GM23338 (cell line): ENCODE data around the gene IL16. TPM values are rescaled to one million over a fixed set of nuclear protein-coding genes. Genes with fewer than 3 reads are reported as not detected.

ENCODE experiments used
- ATAC-seq: fragments of 200-7000 bp; cut with Tn5 transposase; 3 replicates; pipeline ENCODE4 v1.9.1; 2020
- DNase-seq: peaks from one replicate; pipeline ENCODE4 v3.0.0-alpha.2; 2015; ENCODE audit warnings: low spot score
- H2AFZ ChIP-seq: fragments of 200-600 bp; sonication (generic); 2 replicates; pipeline ENCODE4 v1.8.0; 2016; ENCODE audit warnings: antibody characterized with exemption, mild to moderate bottlenecking, moderate library complexity
- H3F3A ChIP-seq: fragments of 200-600 bp; sonication (generic); replicated peaks from 2 replicates; pipeline ENCODE4 v1.8.0; 2017; ENCODE audit warnings: antibody characterized with exemption, mixed run types, low read depth
- H3K27ac ChIP-seq: fragments of 200-600 bp; sonication (generic); 2 replicates; pipeline ENCODE4 v1.6.1; 2016; ENCODE audit warnings: low read depth
- H3K27me3 ChIP-seq: fragments of 200-600 bp; sonication (generic); 2 replicates; pipeline ENCODE4 v1.8.0; 2016; ENCODE audit warnings: mild to moderate bottlenecking, mixed run types, moderate library complexity; ENCODE audit not compliant: insufficient read depth
- H3K36me3 ChIP-seq: fragments of 200-600 bp; sonication (generic); 2 replicates; pipeline ENCODE4 v1.8.0; 2016; ENCODE audit warnings: mild to moderate bottlenecking; ENCODE audit not compliant: insufficient read depth
- H3K4me1 ChIP-seq: fragments of 200-600 bp; sonication (generic); 2 replicates; pipeline ENCODE4 v1.8.0; 2016; ENCODE audit warnings: mild to moderate bottlenecking, moderate library complexity; ENCODE audit not compliant: insufficient read depth
- H3K4me2 ChIP-seq: fragments of 200-600 bp; sonication (generic); 2 replicates; pipeline ENCODE4 v1.7.1; 2017; ENCODE audit warnings: mixed run types
- H3K4me3 ChIP-seq: fragments of 200-600 bp; sonication (generic); 2 replicates; pipeline ENCODE4 v1.6.1; 2016; ENCODE audit warnings: mixed run types
- H3K79me2 ChIP-seq: fragments of 200-600 bp; sonication (generic); replicated peaks from 2 replicates; pipeline ENCODE4 v1.8.0; 2017; ENCODE audit warnings: mild to moderate bottlenecking; ENCODE audit not compliant: insufficient read depth
- H3K9me2 ChIP-seq: fragments of 200-600 bp; sonication (generic); 2 replicates; pipeline ENCODE4 v1.8.0; 2017; ENCODE audit not compliant: insufficient read depth
- H4K20me1 ChIP-seq: fragments of 200-600 bp; sonication (generic); replicated peaks from 2 replicates; pipeline ENCODE4 v1.8.0; 2017; ENCODE audit warnings: mild to moderate bottlenecking; ENCODE audit not compliant: insufficient read depth
- H3K27ac Mint-ChIP-seq: 2 replicates; pipeline ENCODE4 v1.8.0; 2020; ENCODE audit warnings: inconsistent platforms, mild to moderate bottlenecking, moderate library complexity, mixed read lengths
- H3K27me3 Mint-ChIP-seq: 3 replicates; pipeline ENCODE4 v1.8.0; 2022; ENCODE audit warnings: low read depth, mild to moderate bottlenecking, moderate library complexity, mixed read lengths, inconsistent platforms; ENCODE audit not compliant: insufficient read depth, poor library complexity
- H3K36me3 Mint-ChIP-seq: 3 replicates; pipeline ENCODE4 v1.8.0; 2021; ENCODE audit warnings: low read depth, mild to moderate bottlenecking, inconsistent platforms, moderate library complexity, mixed read lengths
- H3K4me1 Mint-ChIP-seq: 3 replicates; pipeline ENCODE4 v1.8.0; 2020; ENCODE audit warnings: mild to moderate bottlenecking, inconsistent platforms, mixed read lengths
- H3K4me3 Mint-ChIP-seq: 3 replicates; pipeline ENCODE4 v1.8.0; 2021; ENCODE audit warnings: moderate library complexity, mild to moderate bottlenecking, inconsistent platforms, mixed read lengths
- H3K9me3 Mint-ChIP-seq: 3 replicates; pipeline ENCODE4 v1.8.0; 2020; ENCODE audit warnings: moderate library complexity, mild to moderate bottlenecking, inconsistent platforms, mixed read lengths
- CREB1 ChIP-seq: fragments of 250-450 bp; sonication (Bioruptor Pico); IDR thresholded peaks from 2 replicates; pipeline ENCODE4 v1.5.0; 2020; ENCODE audit warnings: low read depth, mild to moderate bottlenecking, moderate library complexity
- EZH2 ChIP-seq: fragments of 200-600 bp; sonication (generic); IDR thresholded peaks from one replicate; pipeline ENCODE4 v1.8.0; 2017; ENCODE audit warnings: antibody characterized with exemption, mild to moderate bottlenecking, low read depth; ENCODE audit not compliant: unreplicated experiment
- JUNB ChIP-seq: IDR thresholded peaks from one replicate; pipeline ENCODE4 v1.6.1; 2016; ENCODE audit warnings: antibody characterized with exemption; ENCODE audit not compliant: unreplicated experiment
- NANOG ChIP-seq: IDR thresholded peaks from 2 replicates; pipeline ENCODE4 v1.6.1; 2016; ENCODE audit warnings: antibody characterized with exemption, borderline replicate concordance
- POLR2AphosphoS5 ChIP-seq: IDR thresholded peaks from 2 replicates; pipeline ENCODE4 v1.6.1; 2016; ENCODE audit warnings: antibody characterized with exemption, low read depth
- STAT1 ChIP-seq: IDR thresholded peaks from one replicate; pipeline ENCODE4 v1.6.1; 2016; ENCODE audit warnings: antibody characterized with exemption; ENCODE audit not compliant: unreplicated experiment
- ZNF114 ChIP-seq: fragments of 250-450 bp; sonication (Bioruptor Pico); IDR thresholded peaks from 2 replicates; pipeline ENCODE4 v1.5.0; 2020; ENCODE audit warnings: mild to moderate bottlenecking, moderate library complexity
- polyA plus RNA-seq: library from polyadenylated mRNA; unstranded; fragments of >200 nt; fragmentation: Nextera tagmentation; extraction: Ambion mirVana; gene quantifications from 2 replicates; pipeline ENCODE4 v1.2.1, GENCODE V29; 2016
- total RNA-seq: library from RNA; depleted of rRNA; stranded (reverse); fragments of >200 nt; shearing (Covaris generic); gene quantifications from 2 replicates; pipeline ENCODE4 v1.2.3, GENCODE V29; 2014
- TF ChIP-seq, protein P1 (sequence below), 2 experiments: fragments of 200-600 bp in 1 of 2; sonication (generic) in 1 of 2; conservative IDR thresholded peaks; 2 replicates each; pipeline versions ENCODE4 v1.5.1 to v1.6.1; 2016 to 2017; ENCODE audit warnings: antibody characterized with exemption in 2 of 2, low read depth in 2 of 2, mild to moderate bottlenecking in 2 of 2, moderate library complexity in 1 of 2
- TF ChIP-seq, protein P2 (sequence below): IDR thresholded peaks from 2 replicates; pipeline ENCODE4 v1.6.1; 2016; ENCODE audit warnings: antibody characterized with exemption
- TF ChIP-seq, protein P3 (sequence below): fragments of 250-450 bp; sonication (Bioruptor Pico); IDR thresholded peaks from 2 replicates; pipeline ENCODE4 v1.5.0; 2020; ENCODE audit warnings: mild to moderate bottlenecking, moderate library complexity

Gene IL16
- total and polyA plus RNA-seq, 2 experiments from 2014 or later = 0.29 TPM; not detected in 1

DNA sequence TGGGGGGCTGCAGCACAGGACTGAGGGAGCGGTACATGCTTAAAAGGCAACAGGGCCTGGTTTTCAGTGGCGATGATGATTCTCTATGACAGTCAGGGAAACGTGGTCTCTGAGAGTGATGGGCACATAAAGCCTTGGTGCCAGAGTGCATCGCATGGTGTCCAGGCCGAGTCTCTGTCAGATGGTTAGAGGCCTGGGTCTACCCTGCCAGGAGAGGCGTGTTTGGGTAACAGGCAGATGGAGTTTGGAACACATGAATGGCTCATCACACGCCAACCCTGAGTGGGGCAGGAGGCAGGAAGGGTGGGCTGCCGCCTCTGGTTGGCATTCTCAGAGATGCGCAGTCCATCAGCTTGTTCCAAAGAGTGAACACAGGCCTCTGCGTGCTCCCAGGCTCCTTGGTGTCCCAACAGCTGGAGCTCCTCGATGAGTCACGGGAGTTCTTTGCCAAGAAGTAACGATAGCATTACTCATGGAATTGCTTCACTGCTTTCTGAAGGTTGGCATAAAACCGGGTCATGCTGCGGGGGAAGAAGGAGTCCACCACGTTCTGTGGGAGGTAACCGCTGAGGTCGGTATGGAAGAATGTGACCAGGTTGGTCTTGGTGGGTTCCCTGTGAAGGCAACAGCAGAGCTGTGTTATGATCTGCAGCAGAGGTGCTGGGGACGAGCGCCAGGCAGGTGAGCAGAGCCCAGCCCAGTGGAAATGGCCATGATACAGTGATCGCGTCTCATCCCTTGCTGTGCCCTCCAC, 116.3 kb downstream of the IL16 start (continued):
- TF ChIP-seq, protein P1, sequence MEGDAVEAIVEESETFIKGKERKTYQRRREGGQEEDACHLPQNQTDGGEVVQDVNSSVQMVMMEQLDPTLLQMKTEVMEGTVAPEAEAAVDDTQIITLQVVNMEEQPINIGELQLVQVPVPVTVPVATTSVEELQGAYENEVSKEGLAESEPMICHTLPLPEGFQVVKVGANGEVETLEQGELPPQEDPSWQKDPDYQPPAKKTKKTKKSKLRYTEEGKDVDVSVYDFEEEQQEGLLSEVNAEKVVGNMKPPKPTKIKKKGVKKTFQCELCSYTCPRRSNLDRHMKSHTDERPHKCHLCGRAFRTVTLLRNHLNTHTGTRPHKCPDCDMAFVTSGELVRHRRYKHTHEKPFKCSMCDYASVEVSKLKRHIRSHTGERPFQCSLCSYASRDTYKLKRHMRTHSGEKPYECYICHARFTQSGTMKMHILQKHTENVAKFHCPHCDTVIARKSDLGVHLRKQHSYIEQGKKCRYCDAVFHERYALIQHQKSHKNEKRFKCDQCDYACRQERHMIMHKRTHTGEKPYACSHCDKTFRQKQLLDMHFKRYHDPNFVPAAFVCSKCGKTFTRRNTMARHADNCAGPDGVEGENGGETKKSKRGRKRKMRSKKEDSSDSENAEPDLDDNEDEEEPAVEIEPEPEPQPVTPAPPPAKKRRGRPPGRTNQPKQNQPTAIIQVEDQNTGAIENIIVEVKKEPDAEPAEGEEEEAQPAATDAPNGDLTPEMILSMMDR (conservative IDR thresholded peaks at IDR 0.05; ENCODE audit: low read depth in 2 of 2) = no peak
- TF ChIP-seq JUNB = no peak

DNA sequence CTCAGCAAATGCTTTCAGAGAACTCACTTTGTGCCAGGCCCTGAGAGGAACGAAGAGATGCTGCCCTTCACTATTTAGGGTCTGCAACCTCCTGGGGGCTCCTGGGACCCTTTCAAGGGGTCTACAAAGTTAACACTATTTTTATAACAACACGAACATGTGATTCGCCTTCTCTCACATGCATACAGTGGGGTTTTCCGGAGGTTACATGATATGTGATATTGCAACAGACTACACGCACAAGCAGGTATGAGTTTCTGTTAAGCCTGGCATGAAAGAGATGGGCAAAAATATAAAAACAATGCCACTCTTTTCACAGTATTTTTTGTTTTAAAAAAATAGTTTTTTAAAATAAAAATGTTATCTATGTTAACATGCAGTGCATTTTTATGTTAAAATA, 117.0 kb downstream of the IL16 start:
- H3K79me2 ChIP-seq = no peaks in the 10 kb centered on the region
- ATAC-seq (no peak), DNase-seq (no peak)
- TF ChIP-seq ZNF114 (CRISPR knock-in tag) (no peak), JUNB (no peak), STAT1 (no peak), EZH2 (no peak), NANOG (no peak), CREB1 (CRISPR knock-in tag) (no peak), POLR2AphosphoS5 (no peak)
- TF ChIP-seq, protein P2, sequence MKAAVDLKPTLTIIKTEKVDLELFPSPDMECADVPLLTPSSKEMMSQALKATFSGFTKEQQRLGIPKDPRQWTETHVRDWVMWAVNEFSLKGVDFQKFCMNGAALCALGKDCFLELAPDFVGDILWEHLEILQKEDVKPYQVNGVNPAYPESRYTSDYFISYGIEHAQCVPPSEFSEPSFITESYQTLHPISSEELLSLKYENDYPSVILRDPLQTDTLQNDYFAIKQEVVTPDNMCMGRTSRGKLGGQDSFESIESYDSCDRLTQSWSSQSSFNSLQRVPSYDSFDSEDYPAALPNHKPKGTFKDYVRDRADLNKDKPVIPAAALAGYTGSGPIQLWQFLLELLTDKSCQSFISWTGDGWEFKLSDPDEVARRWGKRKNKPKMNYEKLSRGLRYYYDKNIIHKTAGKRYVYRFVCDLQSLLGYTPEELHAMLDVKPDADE = no peak
- no peak overlapping the region for H3K4me2 ChIP-seq
- H4K20me1 ChIP-seq = no peaks in the 10 kb centered on the region
- H3K27me3 ChIP-seq = no peaks in the 10 kb centered on the region
- no peaks in the 10 kb centered on the region for H3K36me3 ChIP-seq
- H3K27ac Mint-ChIP-seq = no peak overlapping the region
- no peaks in the 10 kb centered on the region for H3F3A ChIP-seq
- H3K27ac ChIP-seq = no peak overlapping the region
- no peaks in the 10 kb centered on the region for H3K9me3 Mint-ChIP-seq
- H3K27me3 Mint-ChIP-seq = peaks cover 2% of the 10 kb centered on the region
- H3K4me3 ChIP-seq = no peak overlapping the region
- H3K4me1 ChIP-seq = no peaks in the 10 kb centered on the region
- peaks cover 28% of the 10 kb centered on the region for H3K36me3 Mint-ChIP-seq
- no peaks in the 10 kb centered on the region for H3K4me1 Mint-ChIP-seq
- no peak overlapping the region for H3K4me3 Mint-ChIP-seq
- H3K9me2 ChIP-seq = 0 out of 2 replicates have a peak, but pooled peaks cover 4% of the 10 kb centered on the region
- no peak overlapping the region for H2AFZ ChIP-seq

DNA sequence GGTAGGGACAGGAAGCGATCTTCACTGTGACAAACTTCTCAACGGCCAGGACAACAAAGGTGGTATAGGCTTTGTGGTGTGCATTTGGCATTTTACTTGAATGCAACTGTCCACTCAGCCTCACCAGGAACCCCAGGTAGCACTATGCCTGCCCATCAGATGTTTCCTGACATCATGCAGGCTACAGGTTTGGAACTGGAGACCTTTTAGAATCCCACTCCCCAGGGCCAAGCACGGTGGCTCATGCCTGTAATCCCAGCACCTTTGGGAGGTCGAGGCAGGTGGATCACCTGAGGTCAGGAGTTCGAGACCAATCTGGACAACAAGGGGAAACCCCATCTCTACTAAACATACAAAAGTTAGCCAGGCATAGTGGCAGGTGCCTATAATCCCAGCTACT, 117.7 kb downstream of the IL16 start:
- Mint-ChIP-seq H3K4me1 (no peaks in the 10 kb centered on the region), H3K4me3 (no peak overlapping the region), H3K9me3 (no peaks in the 10 kb centered on the region), H3K27ac (no peak overlapping the region), H3K36me3 (peaks cover 28% of the 10 kb centered on the region), H3K27me3 (peaks cover 2% of the 10 kb centered on the region)
- no peaks in the 10 kb centered on the region for H4K20me1 ChIP-seq
- H2AFZ ChIP-seq = no peak overlapping the region
- no peaks in the 10 kb centered on the region for H3K36me3 ChIP-seq
- H3K4me2 ChIP-seq = no peak overlapping the region
- H3K27me3 ChIP-seq = no peaks in the 10 kb centered on the region
- DNase-seq = no peak
- no peak for ATAC-seq
- no peak overlapping the region for H3K4me3 ChIP-seq
- no peaks in the 10 kb centered on the region for H3K79me2 ChIP-seq
- H3F3A ChIP-seq = no peaks in the 10 kb centered on the region
- H3K27ac ChIP-seq = no peak overlapping the region
- 0 out of 2 replicates have a peak, but pooled peaks cover 2% of the 10 kb centered on the region for H3K9me2 ChIP-seq
- H3K4me1 ChIP-seq = no peaks in the 10 kb centered on the region
- TF ChIP-seq ZNF114 (CRISPR knock-in tag) = no peak
- TF ChIP-seq, protein P3, sequence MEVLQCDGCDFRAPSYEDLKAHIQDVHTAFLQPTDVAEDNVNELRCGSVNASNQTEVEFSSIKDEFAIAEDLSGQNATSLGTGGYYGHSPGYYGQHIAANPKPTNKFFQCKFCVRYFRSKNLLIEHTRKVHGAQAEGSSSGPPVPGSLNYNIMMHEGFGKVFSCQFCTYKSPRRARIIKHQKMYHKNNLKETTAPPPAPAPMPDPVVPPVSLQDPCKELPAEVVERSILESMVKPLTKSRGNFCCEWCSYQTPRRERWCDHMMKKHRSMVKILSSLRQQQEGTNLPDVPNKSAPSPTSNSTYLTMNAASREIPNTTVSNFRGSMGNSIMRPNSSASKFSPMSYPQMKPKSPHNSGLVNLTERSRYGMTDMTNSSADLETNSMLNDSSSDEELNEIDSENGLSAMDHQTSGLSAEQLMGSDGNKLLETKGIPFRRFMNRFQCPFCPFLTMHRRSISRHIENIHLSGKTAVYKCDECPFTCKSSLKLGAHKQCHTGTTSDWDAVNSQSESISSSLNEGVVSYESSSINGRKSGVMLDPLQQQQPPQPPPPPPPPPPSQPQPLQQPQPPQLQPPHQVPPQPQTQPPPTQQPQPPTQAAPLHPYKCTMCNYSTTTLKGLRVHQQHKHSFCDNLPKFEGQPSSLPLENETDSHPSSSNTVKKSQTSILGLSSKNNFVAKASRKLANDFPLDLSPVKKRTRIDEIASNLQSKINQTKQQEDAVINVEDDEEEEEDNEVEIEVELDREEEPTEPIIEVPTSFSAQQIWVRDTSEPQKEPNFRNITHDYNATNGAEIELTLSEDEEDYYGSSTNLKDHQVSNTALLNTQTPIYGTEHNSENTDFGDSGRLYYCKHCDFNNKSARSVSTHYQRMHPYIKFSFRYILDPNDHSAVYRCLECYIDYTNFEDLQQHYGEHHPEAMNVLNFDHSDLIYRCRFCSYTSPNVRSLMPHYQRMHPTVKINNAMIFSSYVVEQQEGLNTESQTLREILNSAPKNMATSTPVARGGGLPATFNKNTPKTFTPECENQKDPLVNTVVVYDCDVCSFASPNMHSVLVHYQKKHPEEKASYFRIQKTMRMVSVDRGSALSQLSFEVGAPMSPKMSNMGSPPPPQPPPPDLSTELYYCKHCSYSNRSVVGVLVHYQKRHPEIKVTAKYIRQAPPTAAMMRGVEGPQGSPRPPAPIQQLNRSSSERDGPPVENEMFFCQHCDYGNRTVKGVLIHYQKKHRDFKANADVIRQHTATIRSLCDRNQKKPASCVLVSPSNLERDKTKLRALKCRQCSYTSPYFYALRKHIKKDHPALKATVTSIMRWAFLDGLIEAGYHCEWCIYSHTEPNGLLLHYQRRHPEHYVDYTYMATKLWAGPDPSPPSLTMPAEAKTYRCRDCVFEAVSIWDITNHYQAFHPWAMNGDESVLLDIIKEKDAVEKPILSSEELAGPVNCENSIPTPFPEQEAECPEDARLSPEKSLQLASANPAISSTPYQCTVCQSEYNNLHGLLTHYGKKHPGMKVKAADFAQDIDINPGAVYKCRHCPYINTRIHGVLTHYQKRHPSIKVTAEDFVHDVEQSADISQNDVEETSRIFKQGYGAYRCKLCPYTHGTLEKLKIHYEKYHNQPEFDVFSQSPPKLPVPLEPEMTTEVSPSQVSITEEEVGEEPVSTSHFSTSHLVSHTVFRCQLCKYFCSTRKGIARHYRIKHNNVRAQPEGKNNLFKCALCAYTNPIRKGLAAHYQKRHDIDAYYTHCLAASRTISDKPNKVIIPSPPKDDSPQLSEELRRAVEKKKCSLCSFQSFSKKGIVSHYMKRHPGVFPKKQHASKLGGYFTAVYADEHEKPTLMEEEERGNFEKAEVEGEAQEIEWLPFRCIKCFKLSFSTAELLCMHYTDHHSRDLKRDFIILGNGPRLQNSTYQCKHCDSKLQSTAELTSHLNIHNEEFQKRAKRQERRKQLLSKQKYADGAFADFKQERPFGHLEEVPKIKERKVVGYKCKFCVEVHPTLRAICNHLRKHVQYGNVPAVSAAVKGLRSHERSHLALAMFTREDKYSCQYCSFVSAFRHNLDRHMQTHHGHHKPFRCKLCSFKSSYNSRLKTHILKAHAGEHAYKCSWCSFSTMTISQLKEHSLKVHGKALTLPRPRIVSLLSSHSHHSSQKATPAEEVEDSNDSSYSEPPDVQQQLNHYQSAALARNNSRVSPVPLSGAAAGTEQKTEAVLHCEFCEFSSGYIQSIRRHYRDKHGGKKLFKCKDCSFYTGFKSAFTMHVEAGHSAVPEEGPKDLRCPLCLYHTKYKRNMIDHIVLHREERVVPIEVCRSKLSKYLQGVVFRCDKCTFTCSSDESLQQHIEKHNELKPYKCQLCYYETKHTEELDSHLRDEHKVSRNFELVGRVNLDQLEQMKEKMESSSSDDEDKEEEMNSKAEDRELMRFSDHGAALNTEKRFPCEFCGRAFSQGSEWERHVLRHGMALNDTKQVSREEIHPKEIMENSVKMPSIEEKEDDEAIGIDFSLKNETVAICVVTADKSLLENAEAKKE = no peak
- TF ChIP-seq JUNB = no peak
- TF ChIP-seq CREB1 (CRISPR knock-in tag) = no peak
- no peak for TF ChIP-seq STAT1
- no peak for TF ChIP-seq POLR2AphosphoS5
